H9 (cell line): ENCODE measurements around the gene NAA60. TPM values are rescaled to one million over a fixed set of nuclear protein-coding genes. Genes with fewer than 3 reads are reported as not detected.

Source experiments
- DNase-seq: peaks from one replicate; pipeline ENCODE4 v3.0.0-alpha.2; 2017
- H2AFZ ChIP-seq: one replicate; pipeline ENCODE4 v1.6.1; 2013; ENCODE audit warnings: mild to moderate bottlenecking, low read length, control low read depth, moderate library complexity
- H2AK5ac ChIP-seq: 2 replicates; pipeline ENCODE4 v1.6.1; 2013; ENCODE audit warnings: low read length, control low read depth, mixed read lengths; ENCODE audit not compliant: insufficient read length
- H2BK120ac ChIP-seq: one replicate; pipeline ENCODE4 v1.6.1; 2013; ENCODE audit warnings: low read depth, mild to moderate bottlenecking, low read length, control low read depth, inconsistent platforms; ENCODE audit not compliant: poor library complexity, severe bottlenecking
- H2BK12ac ChIP-seq: 2 replicates; pipeline ENCODE4 v1.6.1; 2013; ENCODE audit warnings: low read length, control low read depth, mixed read lengths, low read depth; ENCODE audit not compliant: insufficient read length
- H2BK15ac ChIP-seq: 2 replicates; pipeline ENCODE4 v1.6.1; 2013; ENCODE audit warnings: low read depth, low read length, control low read depth
- H2BK20ac ChIP-seq: one replicate; pipeline ENCODE4 v1.6.1; 2013; ENCODE audit warnings: low read depth, mild to moderate bottlenecking, low read length, control low read depth, inconsistent platforms; ENCODE audit not compliant: poor library complexity, severe bottlenecking
- H2BK5ac ChIP-seq: 2 replicates; pipeline ENCODE4 v1.6.1; 2013; ENCODE audit warnings: low read length, control low read depth, mixed read lengths; ENCODE audit not compliant: insufficient read length
- H3K14ac ChIP-seq: 2 replicates; pipeline ENCODE4 v1.6.1; 2013; ENCODE audit warnings: low read length, control low read depth; ENCODE audit not compliant: insufficient read depth
- H3K18ac ChIP-seq: 2 replicates; pipeline ENCODE4 v1.6.1; 2013; ENCODE audit warnings: low read depth, mild to moderate bottlenecking, mixed read lengths, low read length, control low read depth; ENCODE audit not compliant: insufficient read length
- H3K23ac ChIP-seq: 2 replicates; pipeline ENCODE4 v1.6.1; 2013; ENCODE audit warnings: low read length, control low read depth, mixed read lengths, low read depth; ENCODE audit not compliant: insufficient read length
- H3K23me2 ChIP-seq: 2 replicates; pipeline ENCODE4 v1.6.1; 2013; ENCODE audit warnings: low read depth, mild to moderate bottlenecking, mixed read lengths, low read length, control low read depth; ENCODE audit not compliant: insufficient read length, poor library complexity, severe bottlenecking
- H3K27ac ChIP-seq: 2 replicates; pipeline ENCODE4 v1.5.1; 2013; ENCODE audit warnings: low read length, control low read depth, mixed read lengths, low read depth; ENCODE audit not compliant: insufficient read length
- H3K27me3 ChIP-seq: 2 replicates; pipeline ENCODE4 v1.6.1; 2013; ENCODE audit warnings: low read length, control low read depth, inconsistent platforms; ENCODE audit not compliant: insufficient read depth
- H3K4ac ChIP-seq: 2 replicates; pipeline ENCODE4 v1.6.1; 2013; ENCODE audit warnings: low read depth, mild to moderate bottlenecking, control low read depth, inconsistent platforms, low read length, moderate library complexity
- H3K4me1 ChIP-seq: 2 replicates; pipeline ENCODE4 v1.6.1; 2013; ENCODE audit warnings: low read length, control low read depth, inconsistent platforms; ENCODE audit not compliant: insufficient read depth
- H3K4me2 ChIP-seq: 2 replicates; pipeline ENCODE4 v1.6.1; 2013; ENCODE audit warnings: low read length, control low read depth, mixed read lengths; ENCODE audit not compliant: insufficient read length, insufficient read depth
- H3K56ac ChIP-seq: 2 replicates; pipeline ENCODE4 v1.6.1; 2013; ENCODE audit warnings: low read depth, mild to moderate bottlenecking, mixed read lengths, low read length, control low read depth; ENCODE audit not compliant: insufficient read length
- H3K79me1 ChIP-seq: 2 replicates; pipeline ENCODE4 v1.6.1; 2013; ENCODE audit warnings: low read depth, mild to moderate bottlenecking, moderate library complexity, low read length, control low read depth, inconsistent platforms; ENCODE audit not compliant: insufficient read depth, poor library complexity, severe bottlenecking
- H3K79me2 ChIP-seq: 2 replicates; pipeline ENCODE4 v1.6.1; 2013; ENCODE audit warnings: low read length, control low read depth, inconsistent platforms; ENCODE audit not compliant: insufficient read depth
- H3K9ac ChIP-seq: 2 replicates; pipeline ENCODE4 v1.6.1; 2013; ENCODE audit warnings: low read length, control low read depth, mixed read lengths; ENCODE audit not compliant: insufficient read length; ENCODE audit errors: extremely low read depth
- H3K9me3 ChIP-seq: one replicate; pipeline ENCODE4 v1.6.1; 2013; ENCODE audit warnings: low read depth, low read length, inconsistent platforms; ENCODE audit not compliant: control insufficient read depth
- H3T11ph ChIP-seq: one replicate; pipeline ENCODE4 v1.6.1; 2013; ENCODE audit warnings: mild to moderate bottlenecking, low read length, control low read depth, inconsistent platforms
- H4K20me1 ChIP-seq: one replicate; pipeline ENCODE4 v1.6.1; 2013; ENCODE audit not compliant: control insufficient read depth, insufficient read length, insufficient read depth
- H4K5ac ChIP-seq: 2 replicates; pipeline ENCODE4 v1.6.1; 2013; ENCODE audit warnings: low read depth, mild to moderate bottlenecking, mixed read lengths, low read length, control low read depth; ENCODE audit not compliant: insufficient read length
- H4K8ac ChIP-seq: replicated peaks from 2 replicates; pipeline ENCODE4 v1.6.1; 2013; ENCODE audit warnings: low read length, control low read depth, mixed read lengths, low read depth; ENCODE audit not compliant: insufficient read length
- H4K91ac ChIP-seq: 2 replicates; pipeline ENCODE4 v1.6.1; 2013; ENCODE audit warnings: low read depth, mild to moderate bottlenecking, moderate library complexity, mixed read lengths, low read length, control low read depth; ENCODE audit not compliant: insufficient read length
- H3K27ac Mint-ChIP-seq, 3 experiments: 2 replicates in 2 of 3; 3 replicates in 1 of 3; pipeline ENCODE4 v1.8.0; 2020 to 2021; ENCODE audit warnings: mixed read lengths in 3 of 3, mild to moderate bottlenecking in 1 of 3, moderate library complexity in 1 of 3
- H3K27me3 Mint-ChIP-seq: 2 replicates; pipeline ENCODE4 v1.8.0; 2021; ENCODE audit warnings: low read depth, mild to moderate bottlenecking, moderate library complexity, mixed read lengths
- H3K36me3 Mint-ChIP-seq, 3 experiments: 2 replicates in 2 of 3; 3 replicates in 1 of 3; pipeline ENCODE4 v1.8.0; 2020 to 2021; ENCODE audit warnings: low read depth in 3 of 3, mixed read lengths in 3 of 3; ENCODE audit not compliant: insufficient read depth in 1 of 3
- H3K4me1 Mint-ChIP-seq, 2 experiments: 2 replicates each; pipeline ENCODE4 v1.8.0; 2020; ENCODE audit warnings: mixed read lengths in 2 of 2
- H3K4me3 Mint-ChIP-seq, 2 experiments: 2 replicates in 1 of 2; 3 replicates in 1 of 2; pipeline ENCODE4 v1.8.0; 2020 to 2021; ENCODE audit warnings: mild to moderate bottlenecking in 2 of 2, mixed read lengths in 2 of 2, moderate library complexity in 1 of 2
- H3K9me3 Mint-ChIP-seq, 2 experiments: 2 replicates in 1 of 2; 3 replicates in 1 of 2; pipeline ENCODE4 v1.8.0; 2020; ENCODE audit warnings: mild to moderate bottlenecking in 2 of 2, mixed read lengths in 2 of 2, moderate library complexity in 1 of 2
- WGBS: extraction: QIAGEN DNeasy Blood & Tissue Kit; methylation state at CpG from one replicate; pipeline ENCODE4 v1.1.7; 2013; ENCODE audit warnings: missing lambda C conversion rate, low lambda C conversion rate, mixed read lengths; ENCODE audit not compliant: insufficient read length; ENCODE audit errors: extremely low coverage; 5-methylcytosine and 5-hydroxymethylcytosine counted together
- total RNA-seq: library from RNA; stranded (reverse); gene quantifications from 2 replicates; pipeline ENCODE4 v1.2.1, GENCODE V29; 2021
- TF ChIP-seq, protein P1 (sequence below): fragments of 200-600 bp; sonication (generic); conservative IDR thresholded peaks from 3 replicates; pipeline ENCODE4 v1.8.0; 2021; ENCODE audit warnings: antibody characterized with exemption, mild to moderate bottlenecking

Gene NAA60
- total RNA-seq, 1 experiment from 2014 or later = 49.3 TPM

DNA sequence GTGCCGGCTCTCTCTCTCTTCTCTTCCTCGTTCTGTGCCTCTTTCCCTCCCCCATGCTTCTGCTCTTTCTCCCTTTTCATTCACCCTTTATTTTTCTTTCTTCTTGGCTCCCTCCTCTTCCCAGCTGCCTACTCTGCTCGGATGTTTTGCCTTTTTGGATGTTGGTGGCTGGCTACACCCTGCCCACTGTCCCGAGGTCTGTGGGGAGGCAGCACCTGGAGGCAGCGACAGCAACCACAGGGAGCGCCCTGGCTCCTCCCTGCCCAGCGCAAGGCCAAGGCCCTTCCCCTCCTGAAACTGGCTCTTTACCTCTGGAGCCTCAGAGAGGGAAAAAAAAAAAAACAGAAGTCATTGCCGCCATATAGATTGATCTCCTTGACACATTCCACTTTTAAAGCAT lies 77.4 kb downstream of the NAA60 start:
- no peak overlapping the region for H2BK12ac ChIP-seq
- H2AK5ac ChIP-seq = no peak overlapping the region
- no peaks in the 10 kb centered on the region for H3K9me3 ChIP-seq
- H3K9ac ChIP-seq = no peak overlapping the region
- DNase-seq = peak; percentile 57
- H3K27ac ChIP-seq = no peak overlapping the region
- H4K8ac ChIP-seq = no peak overlapping the region
- no peaks in the 10 kb centered on the region for H3K79me1 ChIP-seq
- no peak overlapping the region for H2BK120ac ChIP-seq
- Mint-ChIP-seq H3K9me3 (no peaks in the 10 kb centered on the region), H3K36me3 (peaks cover 10 to 42% (median 35%) of the 10 kb centered on the region in 3 experiments; a peak in 6 of 7 replicates), H3K27me3 (no peaks in the 10 kb centered on the region), H3K4me3 (no peak overlapping the region), H3K4me1 (peaks cover 0 to 6% of the 10 kb centered on the region in 2 experiments; a peak in 2 of 4 replicates), H3K27ac (peak overlapping the region in 2 of 3 experiments; percentile 25 to 67; a peak in 2 of 7 replicates)
- H3T11ph ChIP-seq = no peak overlapping the region
- no peak overlapping the region for H3K23ac ChIP-seq
- H2BK15ac ChIP-seq = no peak overlapping the region
- H3K23me2 ChIP-seq = no peaks in the 10 kb centered on the region
- no peak overlapping the region for H3K18ac ChIP-seq
- no peak overlapping the region for H3K56ac ChIP-seq
- no peak overlapping the region for H2BK5ac ChIP-seq
- H3K27me3 ChIP-seq = no peaks in the 10 kb centered on the region
- H2BK20ac ChIP-seq = no peak overlapping the region
- no peaks in the 10 kb centered on the region for H3K79me2 ChIP-seq
- no peak overlapping the region for H3K14ac ChIP-seq
- no peak overlapping the region for H2AFZ ChIP-seq
- H4K20me1 ChIP-seq = no peaks in the 10 kb centered on the region
- no peak overlapping the region for H3K4me2 ChIP-seq
- TF ChIP-seq, protein P1, sequence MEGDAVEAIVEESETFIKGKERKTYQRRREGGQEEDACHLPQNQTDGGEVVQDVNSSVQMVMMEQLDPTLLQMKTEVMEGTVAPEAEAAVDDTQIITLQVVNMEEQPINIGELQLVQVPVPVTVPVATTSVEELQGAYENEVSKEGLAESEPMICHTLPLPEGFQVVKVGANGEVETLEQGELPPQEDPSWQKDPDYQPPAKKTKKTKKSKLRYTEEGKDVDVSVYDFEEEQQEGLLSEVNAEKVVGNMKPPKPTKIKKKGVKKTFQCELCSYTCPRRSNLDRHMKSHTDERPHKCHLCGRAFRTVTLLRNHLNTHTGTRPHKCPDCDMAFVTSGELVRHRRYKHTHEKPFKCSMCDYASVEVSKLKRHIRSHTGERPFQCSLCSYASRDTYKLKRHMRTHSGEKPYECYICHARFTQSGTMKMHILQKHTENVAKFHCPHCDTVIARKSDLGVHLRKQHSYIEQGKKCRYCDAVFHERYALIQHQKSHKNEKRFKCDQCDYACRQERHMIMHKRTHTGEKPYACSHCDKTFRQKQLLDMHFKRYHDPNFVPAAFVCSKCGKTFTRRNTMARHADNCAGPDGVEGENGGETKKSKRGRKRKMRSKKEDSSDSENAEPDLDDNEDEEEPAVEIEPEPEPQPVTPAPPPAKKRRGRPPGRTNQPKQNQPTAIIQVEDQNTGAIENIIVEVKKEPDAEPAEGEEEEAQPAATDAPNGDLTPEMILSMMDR = peak; percentile 17; the same call in 2 of the 3 replicates
- H4K91ac ChIP-seq = no peak overlapping the region
- WGBS = no CpG with 5 or more reads among the region's 8 CpGs
- H4K5ac ChIP-seq = no peak overlapping the region
- H3K4ac ChIP-seq = no peak overlapping the region
- no peaks in the 10 kb centered on the region for H3K4me1 ChIP-seq
